Liver (tissue), 3 donors: Measurements from ENCODE around the gene SMC4.

ENCODE experiments used
- GABPA ChIP-seq, 2 donors: IDR thresholded peaks in 1 of 2; conservative IDR thresholded peaks in 1 of 2; 2 replicates each; pipeline ENCODE4 v1.6.1; 2016; ENCODE audit warnings: antibody characterized with exemption in 2 of 2, mild to moderate bottlenecking in 1 of 2, moderate library complexity in 1 of 2
- YY1 ChIP-seq: IDR thresholded peaks from 2 replicates; pipeline ENCODE4 v1.6.1; 2016; ENCODE audit warnings: antibody characterized with exemption, mild to moderate bottlenecking
- TF ChIP-seq, protein P1 (sequence below): fragments of 150-350 bp; IDR thresholded peaks from 2 replicates; pipeline ENCODE4 v1.5.1; 2017; ENCODE audit warnings: improper control_type of control experiment, low read depth, low read length; ENCODE audit not compliant: missing input control
- TF ChIP-seq, protein P2 (sequence below): IDR thresholded peaks from 2 replicates; pipeline ENCODE4 v1.6.1; 2016; ENCODE audit warnings: antibody characterized with exemption, mild to moderate bottlenecking
- TF ChIP-seq, protein P3 (sequence below): IDR thresholded peaks from 2 replicates; pipeline ENCODE4 v1.6.1; 2016; ENCODE audit warnings: antibody characterized with exemption
- donor health status: healthy.
- donor health status: healthy.

DNA sequence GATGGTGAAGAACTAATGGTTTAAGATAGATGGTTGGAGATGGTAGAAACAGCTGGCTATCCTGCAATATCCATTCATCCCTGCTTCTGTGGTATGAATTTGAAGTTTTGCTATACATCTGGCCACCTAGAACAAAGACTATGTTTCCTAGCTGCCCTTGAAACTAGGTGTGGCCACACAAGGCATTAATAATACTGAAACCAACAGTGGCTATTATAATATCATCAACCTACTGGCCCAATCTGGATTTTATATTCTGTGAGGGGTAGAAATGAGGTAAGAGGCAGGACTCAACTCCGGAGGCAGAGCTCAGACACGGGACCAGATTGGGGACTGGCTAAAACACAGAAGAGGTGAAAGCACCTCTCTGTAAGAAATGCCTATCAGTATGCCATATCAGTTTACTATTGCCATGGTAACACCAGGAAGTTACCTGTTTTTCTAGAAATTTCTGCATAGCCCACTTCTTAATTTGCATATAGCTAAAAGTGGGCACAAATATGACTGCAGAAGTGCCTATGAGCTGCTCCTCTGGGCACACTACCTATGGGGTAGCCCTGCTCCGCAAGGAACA, 8.8 kb upstream of the SMC4 start:
- no peak for TF ChIP-seq YY1
- TF ChIP-seq, protein P1, sequence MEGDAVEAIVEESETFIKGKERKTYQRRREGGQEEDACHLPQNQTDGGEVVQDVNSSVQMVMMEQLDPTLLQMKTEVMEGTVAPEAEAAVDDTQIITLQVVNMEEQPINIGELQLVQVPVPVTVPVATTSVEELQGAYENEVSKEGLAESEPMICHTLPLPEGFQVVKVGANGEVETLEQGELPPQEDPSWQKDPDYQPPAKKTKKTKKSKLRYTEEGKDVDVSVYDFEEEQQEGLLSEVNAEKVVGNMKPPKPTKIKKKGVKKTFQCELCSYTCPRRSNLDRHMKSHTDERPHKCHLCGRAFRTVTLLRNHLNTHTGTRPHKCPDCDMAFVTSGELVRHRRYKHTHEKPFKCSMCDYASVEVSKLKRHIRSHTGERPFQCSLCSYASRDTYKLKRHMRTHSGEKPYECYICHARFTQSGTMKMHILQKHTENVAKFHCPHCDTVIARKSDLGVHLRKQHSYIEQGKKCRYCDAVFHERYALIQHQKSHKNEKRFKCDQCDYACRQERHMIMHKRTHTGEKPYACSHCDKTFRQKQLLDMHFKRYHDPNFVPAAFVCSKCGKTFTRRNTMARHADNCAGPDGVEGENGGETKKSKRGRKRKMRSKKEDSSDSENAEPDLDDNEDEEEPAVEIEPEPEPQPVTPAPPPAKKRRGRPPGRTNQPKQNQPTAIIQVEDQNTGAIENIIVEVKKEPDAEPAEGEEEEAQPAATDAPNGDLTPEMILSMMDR: no peak
- TF ChIP-seq, protein P2, sequence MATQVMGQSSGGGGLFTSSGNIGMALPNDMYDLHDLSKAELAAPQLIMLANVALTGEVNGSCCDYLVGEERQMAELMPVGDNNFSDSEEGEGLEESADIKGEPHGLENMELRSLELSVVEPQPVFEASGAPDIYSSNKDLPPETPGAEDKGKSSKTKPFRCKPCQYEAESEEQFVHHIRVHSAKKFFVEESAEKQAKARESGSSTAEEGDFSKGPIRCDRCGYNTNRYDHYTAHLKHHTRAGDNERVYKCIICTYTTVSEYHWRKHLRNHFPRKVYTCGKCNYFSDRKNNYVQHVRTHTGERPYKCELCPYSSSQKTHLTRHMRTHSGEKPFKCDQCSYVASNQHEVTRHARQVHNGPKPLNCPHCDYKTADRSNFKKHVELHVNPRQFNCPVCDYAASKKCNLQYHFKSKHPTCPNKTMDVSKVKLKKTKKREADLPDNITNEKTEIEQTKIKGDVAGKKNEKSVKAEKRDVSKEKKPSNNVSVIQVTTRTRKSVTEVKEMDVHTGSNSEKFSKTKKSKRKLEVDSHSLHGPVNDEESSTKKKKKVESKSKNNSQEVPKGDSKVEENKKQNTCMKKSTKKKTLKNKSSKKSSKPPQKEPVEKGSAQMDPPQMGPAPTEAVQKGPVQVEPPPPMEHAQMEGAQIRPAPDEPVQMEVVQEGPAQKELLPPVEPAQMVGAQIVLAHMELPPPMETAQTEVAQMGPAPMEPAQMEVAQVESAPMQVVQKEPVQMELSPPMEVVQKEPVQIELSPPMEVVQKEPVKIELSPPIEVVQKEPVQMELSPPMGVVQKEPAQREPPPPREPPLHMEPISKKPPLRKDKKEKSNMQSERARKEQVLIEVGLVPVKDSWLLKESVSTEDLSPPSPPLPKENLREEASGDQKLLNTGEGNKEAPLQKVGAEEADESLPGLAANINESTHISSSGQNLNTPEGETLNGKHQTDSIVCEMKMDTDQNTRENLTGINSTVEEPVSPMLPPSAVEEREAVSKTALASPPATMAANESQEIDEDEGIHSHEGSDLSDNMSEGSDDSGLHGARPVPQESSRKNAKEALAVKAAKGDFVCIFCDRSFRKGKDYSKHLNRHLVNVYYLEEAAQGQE: no peak
- no peak for TF ChIP-seq GABPA (IDR thresholded peaks at IDR 0.05 in 1 of 2, conservative IDR thresholded peaks at IDR 0.05 in 1 of 2)
- TF ChIP-seq, protein P3, sequence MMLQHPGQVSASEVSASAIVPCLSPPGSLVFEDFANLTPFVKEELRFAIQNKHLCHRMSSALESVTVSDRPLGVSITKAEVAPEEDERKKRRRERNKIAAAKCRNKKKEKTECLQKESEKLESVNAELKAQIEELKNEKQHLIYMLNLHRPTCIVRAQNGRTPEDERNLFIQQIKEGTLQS: no peak
